Esophagus muscularis mucosa (tissue), 4 donors: Measurements from ENCODE around the gene CDK5R1.

Experiments used
- EP300 ChIP-seq: sonication (generic); formaldehyde crosslinking; IDR thresholded peaks from one replicate; pipeline ENCODE4 v1.6.1; 2017; ENCODE audit warnings: antibody characterized with exemption
- POLR2A ChIP-seq: fragments of 450-650 bp; IDR thresholded peaks from one replicate; pipeline ENCODE4 v1.6.1; 2017; ENCODE audit warnings: antibody characterized with exemption, moderate library complexity, mild to moderate bottlenecking, low read depth
- POLR2AphosphoS5 ChIP-seq, 2 donors: sonication (generic); formaldehyde crosslinking; IDR thresholded peaks; one replicate each; pipeline ENCODE4 v1.6.1; 2017; ENCODE audit warnings: antibody characterized with exemption in 2 of 2
- TF ChIP-seq, protein P1 (sequence below), 3 experiments: fragments of 200-600 bp in 2 of 3; fragments of 450-650 bp in 1 of 3; sonication (generic) in 2 of 3; IDR thresholded peaks; one replicate each; pipeline ENCODE4 v1.5.1; 2017 to 2019; ENCODE audit warnings: antibody characterized with exemption in 3 of 3, mild to moderate bottlenecking in 2 of 3, moderate library complexity in 1 of 3

DNA sequence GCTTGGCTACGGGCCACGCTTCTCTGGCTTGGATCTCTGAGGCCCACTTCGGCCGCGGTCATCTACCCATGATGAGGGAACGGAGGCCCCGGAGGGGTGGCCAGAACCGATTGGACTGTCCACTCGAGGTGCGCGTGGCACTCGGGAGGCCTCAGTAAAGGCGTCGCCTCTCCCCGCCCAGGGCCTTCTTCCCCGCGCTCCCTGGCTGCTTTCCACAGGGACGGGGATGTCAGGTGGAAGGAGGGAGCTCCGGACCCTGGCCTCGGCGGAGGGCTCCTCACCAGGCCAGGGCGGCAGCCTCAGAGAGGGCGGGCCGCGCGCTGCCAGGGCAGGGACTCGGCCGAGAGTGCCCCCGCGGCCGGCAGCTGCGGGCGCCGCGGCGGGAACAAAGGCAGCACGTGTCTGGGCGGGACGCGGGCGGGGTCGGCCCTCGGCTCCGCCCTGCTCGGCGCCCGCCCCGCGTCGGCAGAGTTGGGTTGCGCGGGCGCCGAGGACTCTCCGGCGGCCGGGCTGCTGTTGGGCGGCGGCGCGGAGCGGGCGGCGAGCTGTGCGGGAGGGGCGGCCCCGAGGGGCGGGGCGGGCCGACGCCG, 587 bp upstream of the CDK5R1 start:
- TF ChIP-seq EP300 (no peak), POLR2AphosphoS5 (IDR thresholded peaks at IDR 0.05) (no peak), POLR2A (no peak)
- TF ChIP-seq, protein P1, sequence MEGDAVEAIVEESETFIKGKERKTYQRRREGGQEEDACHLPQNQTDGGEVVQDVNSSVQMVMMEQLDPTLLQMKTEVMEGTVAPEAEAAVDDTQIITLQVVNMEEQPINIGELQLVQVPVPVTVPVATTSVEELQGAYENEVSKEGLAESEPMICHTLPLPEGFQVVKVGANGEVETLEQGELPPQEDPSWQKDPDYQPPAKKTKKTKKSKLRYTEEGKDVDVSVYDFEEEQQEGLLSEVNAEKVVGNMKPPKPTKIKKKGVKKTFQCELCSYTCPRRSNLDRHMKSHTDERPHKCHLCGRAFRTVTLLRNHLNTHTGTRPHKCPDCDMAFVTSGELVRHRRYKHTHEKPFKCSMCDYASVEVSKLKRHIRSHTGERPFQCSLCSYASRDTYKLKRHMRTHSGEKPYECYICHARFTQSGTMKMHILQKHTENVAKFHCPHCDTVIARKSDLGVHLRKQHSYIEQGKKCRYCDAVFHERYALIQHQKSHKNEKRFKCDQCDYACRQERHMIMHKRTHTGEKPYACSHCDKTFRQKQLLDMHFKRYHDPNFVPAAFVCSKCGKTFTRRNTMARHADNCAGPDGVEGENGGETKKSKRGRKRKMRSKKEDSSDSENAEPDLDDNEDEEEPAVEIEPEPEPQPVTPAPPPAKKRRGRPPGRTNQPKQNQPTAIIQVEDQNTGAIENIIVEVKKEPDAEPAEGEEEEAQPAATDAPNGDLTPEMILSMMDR (IDR thresholded peaks at IDR 0.05), result no peak
